Smooth muscle cell (in vitro differentiated cells): ENCODE measurements around the gene OSM. TPM values are rescaled to one million over a fixed set of nuclear protein-coding genes. Genes with fewer than 3 reads are reported as not detected.

Source experiments
- DNase-seq: peaks from one replicate; lab custom pipeline; 2025; ENCODE audit not compliant: unreplicated experiment; lab: John Stamatoyannopoulos, UW
- H2AFZ ChIP-seq: fragments of 200-600 bp; sonication (generic); 2 replicates; pipeline ENCODE4 v1.6.0; 2016; ENCODE audit warnings: antibody characterized with exemption, low read depth, mild to moderate bottlenecking
- H3F3A ChIP-seq: fragments of 200-600 bp; sonication (generic); 2 replicates; pipeline ENCODE4 v1.6.0; 2017; ENCODE audit warnings: antibody characterized with exemption, low read depth
- H3K27ac ChIP-seq: fragments of 200-600 bp; sonication (generic); 2 replicates; pipeline ENCODE4 v1.5.1; 2016; ENCODE audit warnings: low read depth, mild to moderate bottlenecking
- H3K27me3 ChIP-seq: fragments of 200-600 bp; sonication (generic); 2 replicates; pipeline ENCODE4 v1.6.1; 2016; ENCODE audit warnings: low read depth, mild to moderate bottlenecking
- H3K36me3 ChIP-seq: fragments of 200-600 bp; sonication (generic); 2 replicates; pipeline ENCODE4 v1.5.1; 2016; ENCODE audit warnings: low read depth
- H3K4me1 ChIP-seq: fragments of 200-600 bp; sonication (generic); 2 replicates; pipeline ENCODE4 v1.5.1; 2016; ENCODE audit warnings: low read depth
- H3K4me2 ChIP-seq: fragments of 200-600 bp; sonication (generic); 2 replicates; pipeline ENCODE4 v1.6.0; 2016; ENCODE audit warnings: mild to moderate bottlenecking
- H3K4me3 ChIP-seq: fragments of 200-600 bp; sonication (generic); 2 replicates; pipeline ENCODE4 v1.5.1; 2016; ENCODE audit warnings: mild to moderate bottlenecking
- H3K79me2 ChIP-seq: fragments of 200-600 bp; sonication (generic); 2 replicates; pipeline ENCODE4 v1.6.0; 2016; ENCODE audit warnings: low read depth, mild to moderate bottlenecking
- H3K9ac ChIP-seq: fragments of 200-600 bp; sonication (generic); 2 replicates; pipeline ENCODE4 v1.6.0; 2016; ENCODE audit warnings: low read depth
- H3K9me3 ChIP-seq: fragments of 200-600 bp; sonication (generic); replicated peaks from 2 replicates; pipeline ENCODE4 v1.5.1; 2016; ENCODE audit warnings: low read depth
- H4K20me1 ChIP-seq: fragments of 200-600 bp; sonication (generic); 2 replicates; pipeline ENCODE4 v1.6.0; 2016; ENCODE audit warnings: low read depth
- CTCF ChIP-seq: fragments of 200-600 bp; sonication (generic); IDR thresholded peaks from 2 replicates; pipeline ENCODE4 v1.5.1; 2017; ENCODE audit warnings: borderline replicate concordance, mild to moderate bottlenecking, antibody characterized with exemption; ENCODE audit not compliant: insufficient read depth, poor library complexity, severe bottlenecking
- WGBS: methylation state at CpG from one replicate; pipeline ENCODE4 v1.1.7; 2016; ENCODE audit warnings: low lambda C conversion rate; 5-methylcytosine and 5-hydroxymethylcytosine counted together
- polyA plus RNA-seq: library from polyadenylated mRNA; unstranded; fragments of >200 nt; fragmentation: Nextera tagmentation; extraction: Ambion mirVana; gene quantifications from 2 replicates; pipeline ENCODE4 v1.2.1, GENCODE V29; 2016
- total RNA-seq: library from RNA; depleted of rRNA; stranded (reverse); fragments of >200 nt; gene quantifications from 2 replicates; pipeline ENCODE4 v1.2.3, GENCODE V29; 2014

The OSM gene
- total and polyA plus RNA-seq, 2 experiments from 2014 or later, result 0.14 to 0.27 TPM

DNA sequence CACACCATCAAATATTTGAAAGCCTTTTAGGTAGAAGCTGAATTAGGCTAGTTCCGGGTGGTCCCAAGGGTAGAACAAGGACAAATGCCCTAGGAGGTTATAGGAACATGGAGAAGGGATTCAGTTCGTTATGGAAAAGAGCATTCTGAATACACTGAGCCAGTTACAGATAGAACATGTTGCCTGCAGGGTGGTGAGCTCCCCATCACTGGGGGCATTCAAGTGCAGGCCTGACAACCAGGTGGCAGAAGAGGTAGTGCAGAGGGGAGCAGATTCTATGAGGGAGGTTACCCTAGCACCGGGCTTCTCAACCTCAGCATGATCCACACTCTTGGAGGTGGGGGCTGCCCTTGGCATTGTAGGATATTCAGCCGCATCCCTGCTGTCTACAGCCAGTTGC, 44.3 kb downstream of the OSM start:
- Histone ChIP-seq H3F3A (peaks cover 20% of the 10 kb centered on the region), H3K27me3 (no peaks in the 10 kb centered on the region), H3K9ac (no peak overlapping the region), H3K4me3 (no peak overlapping the region), H3K36me3 (no peaks in the 10 kb centered on the region), H3K9me3 (no peaks in the 10 kb centered on the region), H2AFZ (no peak overlapping the region), H4K20me1 (no peaks in the 10 kb centered on the region), H3K27ac (no peak overlapping the region), H3K79me2 (no peaks in the 10 kb centered on the region), H3K4me2 (no peak overlapping the region), H3K4me1 (no peaks in the 10 kb centered on the region)
- WGBS, result 90% methylated on average over 4 of the region's 4 CpGs
- TF ChIP-seq CTCF, result no peak
- no peak for DNase-seq

DNA sequence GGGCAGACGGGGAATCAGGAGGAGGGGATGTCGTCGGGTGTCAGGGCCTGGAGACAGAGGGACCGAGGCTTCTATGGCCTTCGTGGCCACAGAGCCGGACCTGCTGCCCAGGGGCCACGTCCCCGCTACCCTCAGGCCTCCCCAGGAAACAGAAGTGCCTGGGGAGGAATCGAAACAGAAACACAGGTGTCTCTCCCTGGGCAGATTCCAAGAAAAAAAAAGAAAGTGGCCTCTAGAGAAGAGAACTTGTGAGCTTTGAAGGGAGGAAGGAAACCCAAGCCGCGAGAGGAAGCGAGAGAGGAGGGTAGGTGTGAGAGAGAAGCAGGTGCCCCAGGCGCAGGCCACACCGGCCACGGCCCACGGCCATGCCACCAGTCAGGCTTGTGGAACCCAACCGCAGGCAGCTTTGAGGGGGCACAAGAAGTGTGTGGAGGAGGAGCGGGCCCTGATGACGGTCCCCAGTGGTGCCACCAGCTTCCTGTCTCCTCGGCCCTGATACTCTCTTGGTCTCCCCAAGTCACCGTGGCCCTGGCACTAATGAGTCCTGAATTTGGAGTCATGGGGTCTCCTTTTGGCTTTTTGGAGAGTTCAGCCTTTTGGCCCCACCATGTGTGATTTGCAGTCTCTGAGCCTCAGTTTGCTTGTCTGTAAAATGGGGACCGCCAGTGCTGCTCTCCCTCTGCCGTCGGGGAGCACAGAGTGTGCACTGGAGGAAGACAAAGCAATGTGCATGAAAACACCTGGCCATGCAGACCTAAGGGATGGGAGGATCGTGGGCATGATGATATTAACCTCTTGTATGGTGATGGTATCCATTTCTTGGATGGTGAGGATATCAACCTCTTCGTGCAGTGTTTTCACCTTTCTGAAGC, 45.3 kb downstream of the OSM start:
- no peaks in the 10 kb centered on the region for H4K20me1 ChIP-seq
- H2AFZ ChIP-seq, result no peak overlapping the region
- no peak overlapping the region for H3K4me3 ChIP-seq
- H3K79me2 ChIP-seq, result no peaks in the 10 kb centered on the region
- no peaks in the 10 kb centered on the region for H3K9me3 ChIP-seq
- no peaks in the 10 kb centered on the region for H3K36me3 ChIP-seq
- no peak overlapping the region for H3K27ac ChIP-seq
- 96% methylated on average over 26 of the region's 26 CpGs for WGBS
- no peaks in the 10 kb centered on the region for H3K4me1 ChIP-seq
- DNase-seq, result no peak
- H3F3A ChIP-seq, result peaks cover 17% of the 10 kb centered on the region
- no peak for TF ChIP-seq CTCF
- H3K27me3 ChIP-seq, result no peaks in the 10 kb centered on the region
- no peak overlapping the region for H3K4me2 ChIP-seq
- no peak overlapping the region for H3K9ac ChIP-seq

- no peak for DNase-seq
- Histone ChIP-seq H3K36me3 (no peaks in the 10 kb centered on the region), H3K9ac (no peak overlapping the region), H3K4me2 (no peak overlapping the region), H3K4me1 (no peaks in the 10 kb centered on the region), H2AFZ (no peak overlapping the region), H4K20me1 (no peaks in the 10 kb centered on the region), H3K9me3 (no peaks in the 10 kb centered on the region), H3K79me2 (no peaks in the 10 kb centered on the region), H3K27ac (no peak overlapping the region), H3K4me3 (no peak overlapping the region), H3F3A (peaks cover 16% of the 10 kb centered on the region), H3K27me3 (no peaks in the 10 kb centered on the region)
- WGBS, result 93% methylated on average over 7 of the region's 7 CpGs
- no peak for TF ChIP-seq CTCF
Observed at GRCh38 chr22:30220338-30221012, 46.2 kb downstream of the OSM start.
